ENCODE results near the gene PTGER3. TPM values are rescaled to one million over a fixed set of nuclear protein-coding genes. Genes with fewer than 3 reads are reported as not detected.

Gene PTGER3
- total and polyA plus RNA-seq, 4 donors = 0.04 to 1.6 (median 0.26) TPM

GRCh38 chr1:71087060-71087459, 39.4 kb upstream of the PTGER3 start:
- H3K4me3 ChIP-seq (ENCODE audit: low read depth in 1 of 3, low read length in 3 of 3) = no peak overlapping the region
- TF ChIP-seq YY1 (IDR thresholded peaks at IDR 0.05) = no peak
- no peak for TF ChIP-seq RXRA (IDR thresholded peaks at IDR 0.05)
- TF ChIP-seq HNF4A (conservative IDR thresholded peaks at IDR 0.05) = no peak
- TF ChIP-seq NR2F2 (IDR thresholded peaks at IDR 0.05) = no peak
- TF ChIP-seq ZBTB33 (IDR thresholded peaks at IDR 0.05) = no peak
- TF ChIP-seq GABPA (IDR thresholded peaks at IDR 0.05 in 1 of 2, conservative IDR thresholded peaks at IDR 0.05 in 1 of 2) = no peak
- no peak for TF ChIP-seq TAF1 (conservative IDR thresholded peaks at IDR 0.05)
- no peak for TF ChIP-seq CTCF (IDR thresholded peaks at IDR 0.05; ENCODE audit: low read depth, low read length, missing input control)
- no peak for TF ChIP-seq FOXA2 (IDR thresholded peaks at IDR 0.05)
- TF ChIP-seq, protein P1, sequence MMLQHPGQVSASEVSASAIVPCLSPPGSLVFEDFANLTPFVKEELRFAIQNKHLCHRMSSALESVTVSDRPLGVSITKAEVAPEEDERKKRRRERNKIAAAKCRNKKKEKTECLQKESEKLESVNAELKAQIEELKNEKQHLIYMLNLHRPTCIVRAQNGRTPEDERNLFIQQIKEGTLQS (IDR thresholded peaks at IDR 0.05) = no peak
- TF ChIP-seq SP1 (IDR thresholded peaks at IDR 0.05) = no peak
- peaks cover 0 to 7% (median 0%) of the 10 kb centered on the region in 4 donors for H3K27me3 ChIP-seq (ENCODE audit: control insufficient read depth in 4 of 4, insufficient read depth in 4 of 4, low read length in 3 of 4)

DNA sequence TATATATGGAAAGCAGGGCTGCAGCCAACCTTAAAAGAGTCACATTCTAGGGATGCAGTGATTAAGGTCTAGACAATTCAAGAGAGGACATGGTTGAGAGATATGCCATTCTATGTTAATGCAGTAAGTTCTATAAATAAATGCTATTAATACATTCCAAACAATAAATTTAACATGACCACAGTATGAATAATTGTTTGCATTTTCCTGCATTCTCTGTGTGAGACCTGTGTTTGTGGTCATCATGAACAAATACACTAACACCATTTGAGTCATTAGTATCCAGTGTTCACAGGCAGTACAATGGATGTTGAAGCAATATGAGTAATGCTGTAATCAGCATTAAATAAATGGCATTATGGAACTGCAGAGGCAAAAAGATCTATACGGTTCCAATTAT, 38.7 kb upstream of the PTGER3 start:
- no peak overlapping the region for H3K9ac ChIP-seq (ENCODE audit: low read depth in 1 of 2, low read length in 2 of 2)
- DNase-seq (ENCODE audit: low spot score) = no peak
- WGBS = 88% methylated on average over 1 of the region's 1 CpG

More at GRCh38 chr1:71087060-71087459, 39.4 kb upstream of the PTGER3 start:
- no peak overlapping the region for H3K27ac ChIP-seq (ENCODE audit: low read depth in 1 of 2, low read length in 2 of 2)
- H3K9ac ChIP-seq (ENCODE audit: low read depth in 1 of 2, low read length in 2 of 2) = no peak overlapping the region
- no peaks in the 10 kb centered on the region for H3K36me3 ChIP-seq (ENCODE audit: control insufficient read depth in 4 of 4, insufficient read depth in 3 of 4, low read depth in 1 of 4, low read length in 3 of 4)
- no peak for DNase-seq (ENCODE audit: low spot score)
- H3K4me1 ChIP-seq (ENCODE audit: control insufficient read depth in 4 of 4, insufficient read depth in 4 of 4, low read length in 3 of 4) = no peaks in the 10 kb centered on the region
- no peaks in the 10 kb centered on the region for H3K9me3 ChIP-seq (ENCODE audit: control insufficient read depth in 4 of 4, low read length in 3 of 4)

More for the DNA sequence above, 38.7 kb upstream of the PTGER3 start:
- Histone ChIP-seq H3K27me3 (ENCODE audit: control insufficient read depth in 4 of 4, insufficient read depth in 4 of 4, low read length in 3 of 4) (peaks cover 0 to 7% (median 0%) of the 10 kb centered on the region in 4 donors), H3K36me3 (ENCODE audit: control insufficient read depth in 4 of 4, insufficient read depth in 3 of 4, low read depth in 1 of 4, low read length in 3 of 4) (no peaks in the 10 kb centered on the region), H3K4me1 (ENCODE audit: control insufficient read depth in 4 of 4, insufficient read depth in 4 of 4, low read length in 3 of 4) (peaks cover 0 to 4% (median 1%) of the 10 kb centered on the region in 4 donors), H3K9me3 (ENCODE audit: control insufficient read depth in 4 of 4, low read length in 3 of 4) (no peaks in the 10 kb centered on the region), H3K27ac (ENCODE audit: low read depth in 1 of 2, low read length in 2 of 2) (no peak overlapping the region), H3K4me3 (ENCODE audit: low read depth in 1 of 3, low read length in 3 of 3) (no peak overlapping the region)
- no peak for TF ChIP-seq RXRA (IDR thresholded peaks at IDR 0.05)
- TF ChIP-seq EGR1 (IDR thresholded peaks at IDR 0.05; ENCODE audit: low read depth in 2 of 2) = no peak
- TF ChIP-seq REST (IDR thresholded peaks at IDR 0.05) = no peak
- no peak for TF ChIP-seq YY1 (IDR thresholded peaks at IDR 0.05)
- no peak for TF ChIP-seq FOXA2 (IDR thresholded peaks at IDR 0.05)
- no peak for TF ChIP-seq NR2F2 (IDR thresholded peaks at IDR 0.05)

All from liver (tissue), 9 donors.